ENCODE measurements around the gene BANF2. TPM values are rescaled to one million over a fixed set of nuclear protein-coding genes. Genes with fewer than 3 reads are reported as not detected.
A peak's percentile ranks its signal among the peaks of the same experiment; 100 is the strongest.

The BANF2 gene
- total and polyA plus RNA-seq, 2 of the 13 experiments (the other 11 are each of a cell fraction or from before 2014, with no cell fraction given) = 0.35 TPM; not detected in 1

GRCh38 chr20:17680836-17681725, 18.7 kb upstream of the BANF2 start (continued):
- TF ChIP-seq PRDM15 (CRISPR knock-in tag; IDR thresholded peaks at IDR 0.05) (no peak), TFAP4 (IDR thresholded peaks at IDR 0.05; ENCODE audit: borderline replicate concordance, low read depth) (peak; percentile 85; the same call in 1 of the 2 replicates), KAT7 (CRISPR knock-in tag; IDR thresholded peaks at IDR 0.05; ENCODE audit: borderline replicate concordance) (no peak; the same call in 1 of the 2 replicates), ZNF740 (CRISPR knock-in tag; IDR thresholded peaks at IDR 0.05) (peak; percentile 62; the same call in 1 of the 2 replicates), ZNF136 (CRISPR knock-in tag; IDR thresholded peaks at IDR 0.05; ENCODE audit: low read depth) (0 out of 2 replicates have a peak, but pooled peaks have one; percentile 57), ZNF382 (CRISPR knock-in tag; IDR thresholded peaks at IDR 0.05; ENCODE audit: borderline replicate concordance) (no peak), MEIS1 (CRISPR knock-in tag; IDR thresholded peaks at IDR 0.05; ENCODE audit: borderline replicate concordance) (no peak; the same call in 1 of the 2 replicates), ZBTB14 (CRISPR knock-in tag; IDR thresholded peaks at IDR 0.05) (no peak), ZNF703 (CRISPR knock-in tag; IDR thresholded peaks at IDR 0.05; ENCODE audit: borderline replicate concordance) (no peak), ZNF501 (CRISPR knock-in tag; IDR thresholded peaks at IDR 0.05) (peak; percentile 7; the same call in 1 of the 2 replicates), ZNF777 (CRISPR knock-in tag; IDR thresholded peaks at IDR 0.05) (peak; percentile 95), KDM2A (CRISPR knock-in tag; IDR thresholded peaks at IDR 0.05; ENCODE audit: borderline replicate concordance, low read depth) (peak; percentile 85), MAZ (IDR thresholded peaks at IDR 0.05; ENCODE audit: borderline replicate concordance, low read depth, low read length) (0 out of 2 replicates have a peak, but pooled peaks have one; percentile 41), MAZ (CRISPR knock-in tag; IDR thresholded peaks at IDR 0.05; ENCODE audit: low read depth) (peak; percentile 41), HMGXB3 (CRISPR knock-in tag; IDR thresholded peaks at IDR 0.05; ENCODE audit: borderline replicate concordance) (0 out of 2 replicates have a peak, but pooled peaks have one; percentile 41), BORCS8-MEF2B (CRISPR knock-in tag; IDR thresholded peaks at IDR 0.05) (no peak), TBL1XR1 (IDR thresholded peaks at IDR 0.05; ENCODE audit: borderline replicate concordance, low read length, partially characterized antibody) (no peak)

Measured in HepG2 (cell line).